Fibroblast of mammary gland (primary cell): ENCODE results near the gene SLC35E3.

Experiments
- DNase-seq: peaks from one replicate; pipeline ENCODE4 v3.0.0-alpha.2; 2010; ENCODE audit warnings: low read depth
- H3K4me3 ChIP-seq: 2 replicates; pipeline ENCODE4 v1.5.1; 2011; ENCODE audit warnings: low read depth, mild to moderate bottlenecking, low read length, moderate library complexity; ENCODE audit not compliant: control insufficient read depth
- TF ChIP-seq, protein P1 (sequence below): conservative IDR thresholded peaks from 2 replicates; pipeline ENCODE4 v1.5.1; 2011; ENCODE audit warnings: low read depth, low read length, inconsistent platforms; ENCODE audit not compliant: control insufficient read depth, insufficient read depth

SLC35E3 gene

GRCh38 chr12:68767191-68767590 lies 21.2 kb downstream of the SLC35E3 start:
- no peak for DNase-seq
- H3K4me3 ChIP-seq = no peak overlapping the region
- TF ChIP-seq, protein P1, sequence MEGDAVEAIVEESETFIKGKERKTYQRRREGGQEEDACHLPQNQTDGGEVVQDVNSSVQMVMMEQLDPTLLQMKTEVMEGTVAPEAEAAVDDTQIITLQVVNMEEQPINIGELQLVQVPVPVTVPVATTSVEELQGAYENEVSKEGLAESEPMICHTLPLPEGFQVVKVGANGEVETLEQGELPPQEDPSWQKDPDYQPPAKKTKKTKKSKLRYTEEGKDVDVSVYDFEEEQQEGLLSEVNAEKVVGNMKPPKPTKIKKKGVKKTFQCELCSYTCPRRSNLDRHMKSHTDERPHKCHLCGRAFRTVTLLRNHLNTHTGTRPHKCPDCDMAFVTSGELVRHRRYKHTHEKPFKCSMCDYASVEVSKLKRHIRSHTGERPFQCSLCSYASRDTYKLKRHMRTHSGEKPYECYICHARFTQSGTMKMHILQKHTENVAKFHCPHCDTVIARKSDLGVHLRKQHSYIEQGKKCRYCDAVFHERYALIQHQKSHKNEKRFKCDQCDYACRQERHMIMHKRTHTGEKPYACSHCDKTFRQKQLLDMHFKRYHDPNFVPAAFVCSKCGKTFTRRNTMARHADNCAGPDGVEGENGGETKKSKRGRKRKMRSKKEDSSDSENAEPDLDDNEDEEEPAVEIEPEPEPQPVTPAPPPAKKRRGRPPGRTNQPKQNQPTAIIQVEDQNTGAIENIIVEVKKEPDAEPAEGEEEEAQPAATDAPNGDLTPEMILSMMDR = no peak

- DNase-seq = no peak
- TF ChIP-seq, protein P1 = no peak
- no peak overlapping the region for H3K4me3 ChIP-seq
Observed at GRCh38 chr12:68768431-68768939, 22.5 kb downstream of the SLC35E3 start.

DNA sequence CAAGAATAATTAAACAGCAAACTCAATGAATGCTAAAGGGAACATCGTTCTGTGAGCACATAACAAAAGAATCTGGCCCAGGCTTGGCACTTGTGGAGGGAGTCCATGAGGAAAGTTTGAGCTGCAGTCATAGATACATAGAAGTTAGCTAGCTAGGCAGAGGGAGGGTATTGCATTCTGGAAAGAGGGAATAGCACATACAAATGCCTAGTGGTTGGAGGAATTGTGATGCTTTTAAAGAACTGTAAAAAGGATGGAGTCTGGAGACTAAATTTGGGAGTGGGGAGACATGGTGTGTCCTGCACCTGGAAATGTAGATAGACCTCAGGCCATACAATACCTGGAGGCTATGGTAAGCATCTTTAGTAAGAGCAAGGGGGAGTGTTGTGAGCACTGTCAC lies 24.0 kb downstream of the SLC35E3 start:
- TF ChIP-seq, protein P1 = no peak
- H3K4me3 ChIP-seq = no peak overlapping the region
- no peak for DNase-seq

GRCh38 chr12:68771223-68771925 lies 25.4 kb downstream of the SLC35E3 start:
- H3K4me3 ChIP-seq = no peak overlapping the region
- DNase-seq = no peak
- TF ChIP-seq, protein P1 = no peak

GRCh38 chr12:68772714-68773113 lies 26.7 kb downstream of the SLC35E3 start:
- DNase-seq = no peak

DNA sequence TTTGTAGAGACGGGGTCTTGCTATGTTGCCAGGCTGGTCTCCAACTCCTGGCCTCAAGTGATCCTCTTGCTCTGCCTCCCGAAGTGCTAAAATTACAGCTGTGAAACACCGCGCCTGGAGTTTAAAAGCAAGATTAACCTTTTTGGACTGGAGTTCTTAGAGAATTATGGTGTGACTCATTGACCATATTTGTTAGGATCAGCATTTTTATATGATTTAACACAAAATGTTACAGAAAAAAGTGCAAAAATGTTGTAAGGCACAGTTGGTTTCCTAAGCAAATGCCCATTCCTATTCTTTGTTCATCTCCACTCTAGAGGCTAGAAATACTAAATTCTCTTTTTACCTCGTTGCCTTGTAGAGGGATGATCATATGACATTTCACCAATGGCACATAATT lies 27.6 kb downstream of the SLC35E3 start:
- no peak overlapping the region for H3K4me3 ChIP-seq
- TF ChIP-seq, protein P1 = no peak
- DNase-seq = no peak

More at GRCh38 chr12:68772714-68773113, 26.7 kb downstream of the SLC35E3 start:
- TF ChIP-seq, protein P1 = no peak
- H3K4me3 ChIP-seq = no peak overlapping the region
